ENCODE data around the gene PELI1. TPM values are rescaled to one million over a fixed set of nuclear protein-coding genes. Genes with fewer than 3 reads are reported as not detected.

The PELI1 gene
- total and polyA plus RNA-seq, 2 donors (not counting 1 experiment from before 2014, with no cell fraction given) = 5.9 to 7.7 TPM

- H3K9me3 ChIP-seq (ENCODE audit: control insufficient read depth, insufficient read depth, low read depth, low read length) = no peaks in the 10 kb centered on the region
- peaks cover 2% of the 10 kb centered on the region for H3K27me3 ChIP-seq (ENCODE audit: control insufficient read depth, insufficient read depth, low read length)
- H3K9ac ChIP-seq (ENCODE audit: insufficient read depth, low read length) = no peak overlapping the region
- no peaks in the 10 kb centered on the region for H4K20me1 ChIP-seq (ENCODE audit: control insufficient read depth, extremely low read depth, insufficient read depth, low read length)
- no peaks in the 10 kb centered on the region for H3K79me2 ChIP-seq (ENCODE audit: control insufficient read depth, insufficient read depth, low read length)
- H3K4me2 ChIP-seq (ENCODE audit: extremely low read depth, insufficient read depth, low read length) = no peak overlapping the region
- H3K36me3 ChIP-seq (ENCODE audit: control insufficient read depth, insufficient read depth, low read length) = no peaks in the 10 kb centered on the region
- H3K4me1 ChIP-seq (ENCODE audit: control insufficient read depth, extremely low read depth, insufficient read depth, low read length) = no peaks in the 10 kb centered on the region
- H3K27ac ChIP-seq (ENCODE audit: insufficient read depth, low read length) = no peak overlapping the region
- H3K4me3 ChIP-seq (replicated peaks in 1 of 4; ENCODE audit: control extremely low read depth in 1 of 4, insufficient read depth in 1 of 4, low read depth in 3 of 4, low read length in 4 of 4) = no peak overlapping the region
- TF ChIP-seq EZH2 (IDR thresholded peaks at IDR 0.05; ENCODE audit: low read length, missing control alignments) (no peak), CTCF (conservative IDR thresholded peaks at IDR 0.05 in 1 of 2, IDR thresholded peaks at IDR 0.05 in 1 of 2; ENCODE audit: low read depth in 1 of 2, low read length in 2 of 2) (no peak)
- no peak for DNase-seq (ENCODE audit: low read depth in 2 of 2)
- no peak overlapping the region for H2AFZ ChIP-seq (ENCODE audit: low read length)
Measured at GRCh38 chr2:64192125-64192479, 47.9 kb upstream of the PELI1 start.

GRCh38 chr2:64189586-64189985 is 45.4 kb upstream of the PELI1 start:
- H3K4me3 ChIP-seq (replicated peaks in 1 of 4; ENCODE audit: control extremely low read depth in 1 of 4, insufficient read depth in 1 of 4, low read depth in 3 of 4, low read length in 4 of 4) = no peak overlapping the region
- no peak overlapping the region for H3K9ac ChIP-seq (ENCODE audit: insufficient read depth, low read length)
- H3K27me3 ChIP-seq (ENCODE audit: control insufficient read depth, insufficient read depth, low read length) = peaks cover 2% of the 10 kb centered on the region
- no peak overlapping the region for H3K27ac ChIP-seq (ENCODE audit: insufficient read depth, low read length)
- H3K36me3 ChIP-seq (ENCODE audit: control insufficient read depth, insufficient read depth, low read length) = no peaks in the 10 kb centered on the region
- TF ChIP-seq EZH2 (IDR thresholded peaks at IDR 0.05; ENCODE audit: low read length, missing control alignments) (no peak), CTCF (conservative IDR thresholded peaks at IDR 0.05 in 1 of 2, IDR thresholded peaks at IDR 0.05 in 1 of 2; ENCODE audit: low read depth in 1 of 2, low read length in 2 of 2) (no peak)
- H3K9me3 ChIP-seq (ENCODE audit: control insufficient read depth, insufficient read depth, low read depth, low read length) = no peaks in the 10 kb centered on the region
- no peaks in the 10 kb centered on the region for H3K79me2 ChIP-seq (ENCODE audit: control insufficient read depth, insufficient read depth, low read length)
- H4K20me1 ChIP-seq (ENCODE audit: control insufficient read depth, extremely low read depth, insufficient read depth, low read length) = no peaks in the 10 kb centered on the region
- H3K4me1 ChIP-seq (ENCODE audit: control insufficient read depth, extremely low read depth, insufficient read depth, low read length) = no peaks in the 10 kb centered on the region
- no peak overlapping the region for H3K4me2 ChIP-seq (ENCODE audit: extremely low read depth, insufficient read depth, low read length)
- no peak for DNase-seq (ENCODE audit: low read depth in 2 of 2)
- H2AFZ ChIP-seq (ENCODE audit: low read length) = no peak overlapping the region

- Histone ChIP-seq H3K4me1 (ENCODE audit: control insufficient read depth, extremely low read depth, insufficient read depth, low read length) (no peaks in the 10 kb centered on the region), H3K79me2 (ENCODE audit: control insufficient read depth, insufficient read depth, low read length) (no peaks in the 10 kb centered on the region), H3K27ac (ENCODE audit: insufficient read depth, low read length) (no peak overlapping the region), H3K36me3 (ENCODE audit: control insufficient read depth, insufficient read depth, low read length) (no peaks in the 10 kb centered on the region), H2AFZ (ENCODE audit: low read length) (no peak overlapping the region), H3K4me2 (ENCODE audit: extremely low read depth, insufficient read depth, low read length) (no peak overlapping the region), H4K20me1 (ENCODE audit: control insufficient read depth, extremely low read depth, insufficient read depth, low read length) (no peaks in the 10 kb centered on the region), H3K9ac (ENCODE audit: insufficient read depth, low read length) (no peak overlapping the region), H3K9me3 (ENCODE audit: control insufficient read depth, insufficient read depth, low read depth, low read length) (no peaks in the 10 kb centered on the region), H3K27me3 (ENCODE audit: control insufficient read depth, insufficient read depth, low read length) (peaks cover 2% of the 10 kb centered on the region), H3K4me3 (replicated peaks in 1 of 4; ENCODE audit: control extremely low read depth in 1 of 4, insufficient read depth in 1 of 4, low read depth in 3 of 4, low read length in 4 of 4) (no peak overlapping the region)
- DNase-seq (ENCODE audit: low read depth in 2 of 2) = no peak
- TF ChIP-seq EZH2 (IDR thresholded peaks at IDR 0.05; ENCODE audit: low read length, missing control alignments) = no peak
- TF ChIP-seq CTCF (conservative IDR thresholded peaks at IDR 0.05 in 1 of 2, IDR thresholded peaks at IDR 0.05 in 1 of 2; ENCODE audit: low read depth in 1 of 2, low read length in 2 of 2) = no peak
Measured at GRCh38 chr2:64189167-64189566, 44.9 kb upstream of the PELI1 start.

All from fibroblast of lung (primary cell).